HG02870 (cell line): ENCODE results near the gene NREP.
"Not testable (repeated sequence)": the region's sequence is repeated elsewhere in the genome, so short reads cannot be mapped to it uniquely, and the experiment has no call there.

Experiments used
- ATAC-seq: cut with Tn5 transposase; IDR thresholded peaks from one replicate; pipeline ENCODE4 v1.9.1; 2021; ENCODE audit warnings: mild to moderate bottlenecking, moderate library complexity; ENCODE audit not compliant: unreplicated experiment

The NREP gene

DNA sequence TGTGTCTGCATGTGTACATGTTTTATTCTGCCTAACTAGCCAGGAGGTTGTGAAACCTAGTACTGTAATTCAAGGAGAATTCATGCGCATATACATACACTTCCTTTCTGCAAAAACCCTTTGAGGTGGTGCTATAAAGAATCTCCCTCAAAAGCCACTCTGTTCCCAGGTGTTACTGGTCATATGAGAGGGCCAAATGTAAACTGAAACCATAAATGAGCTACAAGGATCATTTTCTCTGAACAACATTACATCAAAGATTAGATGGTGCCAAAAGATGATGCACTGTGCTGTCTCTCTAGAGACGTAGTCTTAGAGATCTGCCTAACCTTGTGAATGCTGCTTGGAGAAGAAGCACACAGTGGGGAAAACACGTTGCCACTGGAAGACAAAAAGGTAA lies 15.7 kb downstream of the NREP start:
- ATAC-seq = no peak

- no peak for ATAC-seq
Observed at GRCh38 chr5:111739416-111739815, 17.6 kb downstream of the NREP start.

- no peak for ATAC-seq
Observed at GRCh38 chr5:111738118-111738517, 18.9 kb downstream of the NREP start.

DNA sequence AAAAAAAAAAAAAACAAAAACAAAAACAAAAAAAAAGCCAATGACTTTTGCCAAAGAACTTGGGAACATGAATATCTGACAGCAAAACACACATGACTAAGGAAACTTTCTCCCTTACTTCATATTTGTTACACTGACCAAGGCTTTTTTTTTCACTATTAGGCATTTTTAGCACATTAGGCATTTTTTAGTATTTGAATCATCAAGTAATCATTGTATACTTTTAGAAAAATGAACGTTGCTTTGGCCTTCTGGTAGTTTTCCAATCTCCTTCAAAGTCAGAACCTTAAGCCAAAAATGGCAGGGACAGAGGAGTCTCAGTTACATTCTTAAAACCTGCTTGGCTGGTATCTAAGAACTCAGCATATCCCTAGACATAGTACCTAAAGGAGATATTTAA lies 19.3 kb downstream of the NREP start:
- no peak for ATAC-seq

- no peak for ATAC-seq
Observed at GRCh38 chr5:111735583-111736270, 21.3 kb downstream of the NREP start.

DNA sequence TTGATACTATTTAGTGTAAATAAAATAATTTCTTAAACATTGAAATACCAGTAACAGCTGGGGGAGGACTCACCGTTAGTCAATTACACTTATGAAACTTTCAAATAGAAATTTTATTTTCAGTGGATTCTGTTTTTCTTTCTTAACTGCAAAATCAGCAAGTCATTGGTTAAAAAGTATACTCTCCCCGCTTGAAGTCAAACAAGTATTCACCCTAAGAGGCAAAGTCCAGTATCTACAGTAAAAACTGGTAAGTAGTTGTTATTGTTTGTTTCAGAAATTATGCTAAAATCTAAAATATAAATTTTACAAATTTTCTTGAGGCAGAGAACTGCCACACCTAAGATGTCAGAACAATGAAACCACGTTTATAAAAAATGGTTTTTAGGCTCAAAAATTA lies 22.4 kb downstream of the NREP start:
- no peak for ATAC-seq

GRCh38 chr5:111734013-111734412 lies 23.0 kb downstream of the NREP start:
- no peak for ATAC-seq

GRCh38 chr5:111733571-111733970 lies 23.4 kb downstream of the NREP start:
- ATAC-seq = no peak

DNA sequence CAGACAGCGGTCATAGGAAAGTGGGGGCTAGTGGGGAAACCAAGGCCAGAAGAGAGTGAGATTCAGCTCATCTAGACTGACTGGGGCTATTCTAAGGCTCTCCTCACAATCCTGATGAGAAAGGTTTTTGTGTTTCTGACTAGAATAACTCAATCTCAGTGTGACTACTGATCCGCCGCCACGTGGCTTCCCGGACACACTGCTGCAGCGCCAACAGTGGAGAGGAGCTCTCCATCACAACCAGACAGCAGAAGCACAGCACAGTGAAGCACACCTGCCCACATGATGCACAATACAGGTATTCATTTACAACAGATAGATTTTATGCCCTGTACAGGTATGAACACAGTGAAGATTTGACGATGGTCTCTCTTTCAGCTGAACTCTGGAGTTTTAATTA lies 25.4 kb downstream of the NREP start:
- ATAC-seq = no peak

DNA sequence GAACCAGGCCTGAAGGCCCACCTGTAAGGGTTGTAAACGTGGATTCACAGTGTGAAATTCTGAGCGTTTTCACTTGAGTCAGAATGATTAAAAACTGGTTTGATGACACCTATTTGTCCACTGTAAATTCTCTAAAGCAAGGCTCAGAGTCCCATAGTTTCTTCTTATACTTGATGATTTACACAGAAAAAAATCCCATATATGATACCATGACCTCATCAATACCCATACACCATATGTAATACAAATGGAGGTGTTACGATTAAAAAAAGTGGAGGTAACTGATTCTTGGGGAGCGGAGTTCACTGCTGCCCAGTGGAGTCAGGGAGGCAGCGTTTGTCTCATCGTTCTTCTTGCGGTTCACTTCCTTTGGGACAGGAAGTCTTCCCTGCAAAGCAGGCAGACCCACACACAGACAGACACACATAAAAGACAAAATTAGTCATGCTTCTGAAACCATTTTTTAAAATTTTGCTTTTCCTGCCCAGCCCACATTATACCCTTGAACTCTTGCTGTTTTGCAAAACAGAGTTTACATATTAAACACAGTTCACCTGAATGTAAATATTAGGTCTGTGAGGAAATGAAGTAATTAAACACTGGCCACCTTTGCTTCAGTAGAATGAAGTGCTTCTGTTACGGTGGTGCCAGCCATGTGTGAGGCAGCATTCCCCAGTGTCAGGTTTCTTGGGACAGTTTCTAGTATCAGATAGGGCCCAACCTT lies 26.2 kb downstream of the NREP start:
- no peak for ATAC-seq

GRCh38 chr5:111728941-111729340 lies 28.1 kb downstream of the NREP start:
- no peak for ATAC-seq

DNA sequence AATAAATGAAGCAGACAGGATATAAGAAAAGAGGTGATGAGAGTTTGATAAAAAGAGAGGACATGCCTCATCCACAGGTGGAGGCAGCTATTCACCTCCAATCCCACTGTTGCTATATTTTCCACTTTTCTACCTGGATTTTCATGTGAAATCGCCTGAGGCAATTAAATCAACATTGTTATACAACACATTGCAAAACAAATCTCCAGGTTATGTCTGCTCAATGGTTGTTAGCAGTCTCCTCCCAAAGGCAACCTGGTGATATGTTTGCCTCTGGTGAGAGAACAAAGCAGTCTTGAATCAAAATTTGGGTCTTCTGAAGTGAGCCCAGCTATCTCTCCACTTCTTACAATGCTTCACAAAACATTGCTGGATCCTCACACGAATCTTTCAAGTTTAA lies 30.0 kb downstream of the NREP start:
- no peak for ATAC-seq

- ATAC-seq = no peak
Observed at GRCh38 chr5:111722140-111722539, 34.9 kb downstream of the NREP start.

DNA sequence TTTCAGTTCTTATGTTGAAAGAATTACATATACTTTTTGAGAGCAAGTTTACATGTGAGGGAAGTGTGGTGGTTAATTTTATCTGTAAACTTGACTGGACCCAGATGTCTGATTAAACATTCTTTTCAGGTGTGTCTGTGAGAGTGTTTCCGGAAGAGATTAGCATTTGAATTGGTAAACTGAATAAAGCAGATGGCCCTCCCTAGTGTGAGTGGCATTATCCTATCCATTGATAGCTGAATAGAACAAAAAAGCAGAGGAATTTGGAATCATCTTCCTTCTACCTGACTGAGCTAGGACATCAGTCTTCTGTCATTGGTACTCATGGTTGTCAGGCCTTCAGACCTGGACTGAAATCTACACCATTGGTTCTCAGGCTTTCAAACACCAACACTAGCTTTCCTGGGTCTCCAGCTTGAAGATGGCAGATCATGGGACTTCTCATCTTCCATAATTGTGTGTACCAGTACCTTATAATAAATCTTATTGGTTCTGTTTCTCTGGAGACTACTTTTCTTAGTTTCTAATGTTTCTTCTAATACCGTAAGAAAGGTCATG lies 36.6 kb downstream of the NREP start:
- ATAC-seq = no peak

DNA sequence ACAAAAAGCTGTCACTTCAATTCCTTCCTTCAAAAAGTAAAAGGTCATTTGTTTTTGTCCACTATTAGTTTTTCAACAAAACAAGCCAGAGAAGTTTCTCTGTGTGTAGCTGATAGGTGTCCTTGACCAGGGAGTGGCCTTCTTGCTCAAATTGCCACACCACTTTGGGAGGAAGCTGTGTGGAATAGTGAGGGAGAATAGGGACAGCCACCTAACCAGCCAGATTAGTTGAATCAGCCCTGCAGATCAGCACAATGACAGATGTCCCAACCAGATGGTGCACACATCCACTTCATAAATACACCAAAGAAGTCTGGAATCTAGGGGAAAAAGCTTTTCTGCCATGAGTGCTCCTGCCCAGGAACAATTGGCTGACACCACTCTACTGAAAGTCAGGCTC lies 37.2 kb downstream of the NREP start:
- no peak for ATAC-seq

- not testable (repeated sequence) for ATAC-seq
Observed at GRCh38 chr5:111716789-111717188, 40.2 kb downstream of the NREP start.

DNA sequence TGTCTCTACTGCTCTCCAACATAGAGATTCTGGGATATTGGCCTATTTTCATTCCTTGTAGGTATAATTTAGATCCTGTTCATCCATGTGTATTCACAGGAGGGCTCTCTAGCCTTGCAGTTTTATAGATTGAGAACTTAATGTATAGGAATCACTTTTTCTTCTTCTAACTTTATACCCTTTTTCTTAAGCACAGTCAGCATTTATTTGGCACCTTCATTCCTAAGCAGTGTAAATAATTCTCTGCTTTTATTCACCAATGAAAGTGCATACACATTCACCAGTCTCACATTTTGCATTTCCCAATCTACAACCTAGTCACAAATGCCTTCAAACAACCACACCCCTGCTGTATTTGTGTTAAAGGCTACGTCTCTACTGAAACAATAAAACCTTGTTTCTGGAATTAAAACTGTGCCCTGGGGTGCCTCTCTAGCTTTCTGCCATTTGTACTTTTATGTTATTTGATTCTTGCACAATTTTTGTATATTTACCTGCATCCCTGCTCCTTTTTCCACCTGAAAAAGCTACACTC lies 49.3 kb downstream of the NREP start:
- no peak for ATAC-seq

- ATAC-seq = no peak
Observed at GRCh38 chr5:111706345-111706744, 50.6 kb downstream of the NREP start.

DNA sequence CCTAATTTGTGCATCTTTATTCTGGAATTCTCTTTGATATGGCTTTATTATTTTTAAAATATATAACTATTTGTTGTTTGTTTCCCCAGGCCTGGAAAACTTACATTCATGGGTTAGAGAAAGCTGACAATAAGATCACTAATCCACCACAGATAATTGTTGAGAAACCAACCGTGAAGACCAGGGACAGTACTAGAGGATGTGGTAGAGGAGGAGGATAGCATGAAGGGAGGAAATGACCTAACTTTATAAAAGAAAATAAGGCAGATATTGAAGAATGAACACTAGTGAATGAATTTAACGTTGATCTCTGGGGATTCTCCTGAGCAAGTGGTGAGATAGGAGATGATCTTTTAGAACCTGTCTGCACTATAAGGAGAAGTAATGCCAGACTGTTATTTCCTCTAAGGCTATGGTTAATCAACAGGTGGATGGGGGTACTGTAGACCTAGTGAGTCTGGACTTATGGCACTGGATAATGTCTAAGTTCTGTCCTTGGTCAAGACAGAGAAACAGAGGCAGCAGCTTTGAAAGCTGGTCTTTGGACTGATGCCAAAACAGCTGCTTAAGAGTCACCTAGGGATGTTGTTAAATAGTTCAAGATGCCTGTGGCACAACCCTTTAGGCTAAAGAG lies 52.4 kb downstream of the NREP start:
- ATAC-seq = no peak

GRCh38 chr5:111703662-111704061 lies 53.3 kb downstream of the NREP start:
- peak; percentile 96 for ATAC-seq

- ATAC-seq = no peak
Observed at GRCh38 chr5:111699976-111700375, 57.0 kb downstream of the NREP start.

DNA sequence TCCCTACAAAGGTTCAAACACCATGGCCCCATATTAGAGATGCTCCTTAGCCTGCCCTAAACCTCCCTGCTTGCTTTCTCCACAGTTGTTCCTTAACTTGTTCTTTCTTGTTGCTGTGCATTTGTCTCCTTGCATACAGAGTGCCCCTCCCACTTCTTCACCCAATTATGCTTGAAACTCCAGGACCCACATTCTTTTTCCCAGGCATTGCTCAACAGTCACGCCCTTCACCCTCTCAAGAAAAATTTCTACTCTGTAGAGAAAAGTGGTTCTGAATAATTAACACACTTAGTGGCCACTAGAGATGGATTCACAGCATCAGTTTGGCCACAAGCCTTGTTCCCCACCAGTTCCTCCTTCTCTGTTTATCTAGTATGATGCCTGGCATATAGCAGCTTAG lies 57.7 kb downstream of the NREP start:
- no peak for ATAC-seq
